Sigmoid colon (tissue), 4 donors: ENCODE results near the gene ZNF681.

Experiments used
- EP300 ChIP-seq, 4 donors: sonication (generic); formaldehyde crosslinking; IDR thresholded peaks; one replicate each; pipeline ENCODE4 v1.6.1; 2017; ENCODE audit warnings: antibody characterized with exemption in 4 of 4
- POLR2A ChIP-seq, 2 donors: fragments of 450-650 bp; IDR thresholded peaks; one replicate each; pipeline ENCODE4 v1.6.1; 2016; ENCODE audit warnings: antibody characterized with exemption in 2 of 2, mild to moderate bottlenecking in 2 of 2, moderate library complexity in 2 of 2
- POLR2AphosphoS5 ChIP-seq, 4 donors: sonication (generic); formaldehyde crosslinking; IDR thresholded peaks; one replicate each; pipeline ENCODE4 v1.6.1; 2017; ENCODE audit warnings: antibody characterized with exemption in 4 of 4
- TF ChIP-seq, protein P1 (sequence below), 4 experiments: fragments of 450-650 bp in 3 of 4; fragments of 200-600 bp in 1 of 4; IDR thresholded peaks; one replicate each; pipeline ENCODE4 v1.5.1; 2016 to 2019; ENCODE audit warnings: antibody characterized with exemption in 4 of 4, mild to moderate bottlenecking in 3 of 4, moderate library complexity in 2 of 4

DNA sequence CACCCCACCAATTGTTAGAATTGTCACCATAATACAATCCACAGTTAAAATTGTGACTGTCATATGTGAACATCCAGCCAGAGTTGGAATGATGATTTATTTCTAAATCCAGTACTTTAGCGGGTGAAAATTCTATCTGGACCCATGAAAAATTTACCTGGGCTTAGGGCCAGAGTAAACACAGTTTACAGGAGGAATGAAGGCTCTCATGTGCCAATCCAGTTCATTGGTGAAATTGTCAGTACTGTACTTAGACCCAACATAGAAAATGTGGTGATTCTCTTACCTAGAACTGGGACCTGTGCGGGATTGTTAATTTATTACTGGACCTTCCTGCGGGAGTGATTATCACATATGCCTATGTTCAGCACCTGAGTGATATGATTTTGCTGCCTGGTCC lies 27.3 kb upstream of the ZNF681 start:
- TF ChIP-seq EP300 (IDR thresholded peaks at IDR 0.05) (no peak), POLR2A (IDR thresholded peaks at IDR 0.05) (no peak), POLR2AphosphoS5 (IDR thresholded peaks at IDR 0.05) (no peak)
- TF ChIP-seq, protein P1, sequence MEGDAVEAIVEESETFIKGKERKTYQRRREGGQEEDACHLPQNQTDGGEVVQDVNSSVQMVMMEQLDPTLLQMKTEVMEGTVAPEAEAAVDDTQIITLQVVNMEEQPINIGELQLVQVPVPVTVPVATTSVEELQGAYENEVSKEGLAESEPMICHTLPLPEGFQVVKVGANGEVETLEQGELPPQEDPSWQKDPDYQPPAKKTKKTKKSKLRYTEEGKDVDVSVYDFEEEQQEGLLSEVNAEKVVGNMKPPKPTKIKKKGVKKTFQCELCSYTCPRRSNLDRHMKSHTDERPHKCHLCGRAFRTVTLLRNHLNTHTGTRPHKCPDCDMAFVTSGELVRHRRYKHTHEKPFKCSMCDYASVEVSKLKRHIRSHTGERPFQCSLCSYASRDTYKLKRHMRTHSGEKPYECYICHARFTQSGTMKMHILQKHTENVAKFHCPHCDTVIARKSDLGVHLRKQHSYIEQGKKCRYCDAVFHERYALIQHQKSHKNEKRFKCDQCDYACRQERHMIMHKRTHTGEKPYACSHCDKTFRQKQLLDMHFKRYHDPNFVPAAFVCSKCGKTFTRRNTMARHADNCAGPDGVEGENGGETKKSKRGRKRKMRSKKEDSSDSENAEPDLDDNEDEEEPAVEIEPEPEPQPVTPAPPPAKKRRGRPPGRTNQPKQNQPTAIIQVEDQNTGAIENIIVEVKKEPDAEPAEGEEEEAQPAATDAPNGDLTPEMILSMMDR (IDR thresholded peaks at IDR 0.05) = no peak
